ENCODE data around the gene STOML1. TPM values are rescaled to one million over a fixed set of nuclear protein-coding genes. Genes with fewer than 3 reads are reported as not detected.

STOML1 gene
- total RNA-seq, 1 donor: 14.1 TPM

- H3K27me3 ChIP-seq (ENCODE audit: insufficient read depth, low read length): no peaks in the 10 kb centered on the region
- peak overlapping the region; percentile 47 for H3K4me2 ChIP-seq (ENCODE audit: insufficient read depth, low read length)
- TF ChIP-seq CTCF (IDR thresholded peaks at IDR 0.05; ENCODE audit: extremely low read depth, low read depth, low read length): no peak
- peaks cover 23% of the 10 kb centered on the region for H3K36me3 ChIP-seq (ENCODE audit: insufficient read depth, low read length)
- H3K79me2 ChIP-seq (ENCODE audit: insufficient read depth, low read length): peaks cover 89% of the 10 kb centered on the region
- H3K27ac ChIP-seq (ENCODE audit: low read depth, low read length): no peak overlapping the region
- no peaks in the 10 kb centered on the region for H3K9me3 ChIP-seq (ENCODE audit: low read depth, low read length)
- H2AFZ ChIP-seq (ENCODE audit: low read length): no peak overlapping the region
- peaks cover 15% of the 10 kb centered on the region for H3K4me1 ChIP-seq (ENCODE audit: insufficient read depth, low read length)
- DNase-seq (ENCODE audit: insufficient read length, low spot score, missing footprints): no peak
- H3K4me3 ChIP-seq (ENCODE audit: insufficient read depth, low read length): no peak overlapping the region
- peaks cover 68% of the 10 kb centered on the region for H4K20me1 ChIP-seq (ENCODE audit: insufficient read depth, low read length)
Measured at GRCh38 chr15:74011610-74012009, 19.5 kb upstream of the STOML1 start.

GRCh38 chr15:74010929-74011540, 18.9 kb upstream of the STOML1 start:
- Histone ChIP-seq H3K27me3 (ENCODE audit: insufficient read depth, low read length) (no peaks in the 10 kb centered on the region), H4K20me1 (ENCODE audit: insufficient read depth, low read length) (peaks cover 72% of the 10 kb centered on the region), H3K4me1 (ENCODE audit: insufficient read depth, low read length) (peaks cover 15% of the 10 kb centered on the region), H2AFZ (ENCODE audit: low read length) (no peak overlapping the region), H3K79me2 (ENCODE audit: insufficient read depth, low read length) (peaks cover 91% of the 10 kb centered on the region), H3K9me3 (ENCODE audit: low read depth, low read length) (no peaks in the 10 kb centered on the region), H3K27ac (ENCODE audit: low read depth, low read length) (no peak overlapping the region), H3K36me3 (ENCODE audit: insufficient read depth, low read length) (peaks cover 23% of the 10 kb centered on the region), H3K4me2 (ENCODE audit: insufficient read depth, low read length) (peak overlapping the region; percentile 15), H3K4me3 (ENCODE audit: insufficient read depth, low read length) (no peak overlapping the region)
- no peak for DNase-seq (ENCODE audit: insufficient read length, low spot score, missing footprints)
- TF ChIP-seq CTCF (IDR thresholded peaks at IDR 0.05; ENCODE audit: extremely low read depth, low read depth, low read length): no peak

GRCh38 chr15:74008901-74009300, 16.8 kb upstream of the STOML1 start:
- Histone ChIP-seq H3K4me3 (ENCODE audit: insufficient read depth, low read length) (no peak overlapping the region), H3K4me2 (ENCODE audit: insufficient read depth, low read length) (no peak overlapping the region), H3K79me2 (ENCODE audit: insufficient read depth, low read length) (peaks cover 89% of the 10 kb centered on the region), H3K9me3 (ENCODE audit: low read depth, low read length) (no peaks in the 10 kb centered on the region), H3K27ac (ENCODE audit: low read depth, low read length) (no peak overlapping the region), H4K20me1 (ENCODE audit: insufficient read depth, low read length) (peaks cover 67% of the 10 kb centered on the region), H3K36me3 (ENCODE audit: insufficient read depth, low read length) (peaks cover 24% of the 10 kb centered on the region), H3K27me3 (ENCODE audit: insufficient read depth, low read length) (no peaks in the 10 kb centered on the region), H2AFZ (ENCODE audit: low read length) (no peak overlapping the region), H3K4me1 (ENCODE audit: insufficient read depth, low read length) (peaks cover 15% of the 10 kb centered on the region)
- no peak for TF ChIP-seq CTCF (IDR thresholded peaks at IDR 0.05; ENCODE audit: extremely low read depth, low read depth, low read length)
- DNase-seq (ENCODE audit: insufficient read length, low spot score, missing footprints): no peak

- no peak for DNase-seq (ENCODE audit: insufficient read length, low spot score, missing footprints)
- Histone ChIP-seq H2AFZ (ENCODE audit: low read length) (no peak overlapping the region), H3K4me2 (ENCODE audit: insufficient read depth, low read length) (no peak overlapping the region), H3K36me3 (ENCODE audit: insufficient read depth, low read length) (peaks cover 32% of the 10 kb centered on the region), H4K20me1 (ENCODE audit: insufficient read depth, low read length) (peaks cover 66% of the 10 kb centered on the region), H3K4me3 (ENCODE audit: insufficient read depth, low read length) (no peak overlapping the region), H3K27ac (ENCODE audit: low read depth, low read length) (no peak overlapping the region), H3K79me2 (ENCODE audit: insufficient read depth, low read length) (peaks cover 88% of the 10 kb centered on the region), H3K4me1 (ENCODE audit: insufficient read depth, low read length) (peaks cover 15% of the 10 kb centered on the region), H3K9me3 (ENCODE audit: low read depth, low read length) (no peaks in the 10 kb centered on the region), H3K27me3 (ENCODE audit: insufficient read depth, low read length) (no peaks in the 10 kb centered on the region)
- no peak for TF ChIP-seq CTCF (IDR thresholded peaks at IDR 0.05; ENCODE audit: extremely low read depth, low read depth, low read length)
Measured at GRCh38 chr15:74007820-74008371, 15.8 kb upstream of the STOML1 start.
